Dermis blood vessel endothelial cell (primary cell): Measurements from ENCODE around the gene OR5B21. TPM values are rescaled to one million over a fixed set of nuclear protein-coding genes. Genes with fewer than 3 reads are reported as not detected.

ENCODE experiments used
- DNase-seq: peaks from one replicate; pipeline ENCODE4 v3.0.0; 2010
- total RNA-seq: library from RNA; depleted of rRNA; stranded (reverse); fragments of >200 nt; gene quantifications from 2 replicates; pipeline ENCODE4 v1.2.3, GENCODE V29; 2014

OR5B21 gene
- total RNA-seq, 1 donor from 2014 or later: not detected

- DNase-seq: no peak
Observed at GRCh38 chr11:58490827-58491226, 17.1 kb downstream of the OR5B21 start.

- DNase-seq: no peak
Observed at GRCh38 chr11:58487170-58487569, 20.7 kb downstream of the OR5B21 start.

GRCh38 chr11:58485961-58486360, 21.9 kb downstream of the OR5B21 start:
- no peak for DNase-seq

GRCh38 chr11:58471892-58472291, 36.0 kb downstream of the OR5B21 start:
- peak; percentile 1 for DNase-seq

GRCh38 chr11:58466293-58466692, 41.6 kb downstream of the OR5B21 start:
- DNase-seq: no peak

- DNase-seq: no peak
Observed at GRCh38 chr11:58465690-58466089, 42.2 kb downstream of the OR5B21 start.

Other genes with a start within 250 kb of the OR5B21 start
- not detected in 2 replicates for gene OR10W1, start 239.8 kb downstream of the OR5B21 start, total RNA-seq
- not detected in 2 replicates for gene OR5B17, start 149.0 kb downstream of the OR5B21 start, total RNA-seq
- not detected in 2 replicates for gene OR5B3, start 101.2 kb downstream of the OR5B21 start, total RNA-seq
- not detected in 2 replicates for gene OR5B2, start 80.0 kb downstream of the OR5B21 start, total RNA-seq
- not detected in 2 replicates for gene OR5B12, start 65.9 kb downstream of the OR5B21 start, total RNA-seq
- 2.2 and 3.4 TPM in 2 replicates for gene LPXN, start 67.8 kb upstream of the OR5B21 start, total RNA-seq
- gene ZFP91, start 71.0 kb upstream of the OR5B21 start, total RNA-seq: 45.8 and 58.8 TPM in 2 replicates
- 1.7 and 2.8 TPM in 2 replicates for gene CNTF, start 114.6 kb upstream of the OR5B21 start, total RNA-seq
- under 0.01 TPM in 1 of 2 replicates, not detected in the other for gene GLYAT, start 223.8 kb upstream of the OR5B21 start, total RNA-seq